ENCODE results near the gene TAF10.

GRCh38 chr11:6598555-6598954 lies 13.5 kb downstream of the TAF10 start:
- TF ChIP-seq ATF3 (IDR thresholded peaks at IDR 0.05) (no peak), CTCF (IDR thresholded peaks at IDR 0.05; ENCODE audit: low read depth, low read length, missing input control) (no peak), SP1 (IDR thresholded peaks at IDR 0.05) (peak; percentile 75), YY1 (IDR thresholded peaks at IDR 0.05) (peak; percentile 73), TAF1 (conservative IDR thresholded peaks at IDR 0.05) (no peak), RAD21 (IDR thresholded peaks at IDR 0.05) (peak; percentile 33 to 48), EGR1 (IDR thresholded peaks at IDR 0.05; ENCODE audit: low read depth in 2 of 2) (peak in 1 of 2 donors; percentile 19)
